Measurements from ENCODE around the gene EDRF1. TPM values are rescaled to one million over a fixed set of nuclear protein-coding genes. Genes with fewer than 3 reads are reported as not detected.
A peak's percentile ranks its signal among the peaks of the same experiment; 100 is the strongest.

The EDRF1 gene
- total and polyA plus RNA-seq, 10 of the 15 experiments (the other 5 are each of a cell fraction or from before 2014, with no cell fraction given), result 16.8 to 99.7 (median 42.9) TPM

GRCh38 chr10:125707541-125708468 is 11.7 kb upstream of the EDRF1 start:
- Histone ChIP-seq H3K79me2 (ENCODE audit: control insufficient read depth, insufficient read depth, low read length) (no peaks in the 10 kb centered on the region), H2AFZ (ENCODE audit: control insufficient read depth, low read depth, low read length) (no peak overlapping the region), H3K9ac (ENCODE audit: control insufficient read depth, insufficient read depth, low read length) (no peak overlapping the region), H3K27me3 (replicated peaks in 1 of 2; ENCODE audit: control insufficient read depth in 2 of 2, insufficient read depth in 2 of 2, low read length in 1 of 2) (no peaks in the 10 kb centered on the region), H3K9me3 (replicated peaks; ENCODE audit: control insufficient read depth, insufficient read depth, low read length) (no peaks in the 10 kb centered on the region), H3K4me2 (ENCODE audit: control insufficient read depth, insufficient read depth) (no peak overlapping the region), H3K27ac (ENCODE audit: control insufficient read depth, insufficient read depth) (no peak overlapping the region), H3K36me3 (ENCODE audit: control insufficient read depth in 2 of 2, insufficient read depth in 2 of 2, low read length in 1 of 2) (no peaks in the 10 kb centered on the region), H3K4me1 (ENCODE audit: control insufficient read depth, insufficient read depth, low read length) (no peaks in the 10 kb centered on the region), H3K4me3 (no peak overlapping the region), H4K20me1 (ENCODE audit: control insufficient read depth, insufficient read depth) (no peaks in the 10 kb centered on the region)
- ATAC-seq (peak; percentile 66), FAIRE-seq (no peak), DNase-seq (ENCODE audit: low read depth, low spot score) (no peak)
- BruUV-seq (replicated peaks), result no TSS peak
- RAD21 ChIA-PET (ENCODE audit: unreplicated experiment), result interaction anchor here (1.5 to 1.7 kb wide), 2 partner anchors 12 to 16 kb away, joined by 4 to 7 read pairs; partner anchors contain the start of gene EDRF1
- POLR2A ChIA-PET, result interaction anchor here (1.2 kb wide), 1 partner anchor 16 kb away, joined by 3 read pairs; no protein-coding TSS in a partner anchor
- TF ChIP-seq ELK1 (IDR thresholded peaks at IDR 0.05; ENCODE audit: low read depth, low read length) (no peak), CBX3 (IDR thresholded peaks at IDR 0.05; ENCODE audit: borderline replicate concordance, low read depth) (no peak), NKRF (conservative IDR thresholded peaks at IDR 0.05) (no peak), JUNB (IDR thresholded peaks at IDR 0.05) (no peak)
- SMC1A ChIA-PET (ENCODE audit: uncharacterized antibody, unreplicated experiment), result interaction anchor here (1.3 to 1.4 kb wide), 2 partner anchors 15 to 16 kb away, joined by 4 to 5 read pairs; no protein-coding TSS in a partner anchor
- intact Hi-C loops (cut with micrococcal nuclease; ENCODE audit: unreplicated experiment) (no loop called here), in situ Hi-C loops (cut with MboI) (loop anchor here (10.0 kb wide), 1 partner anchor 337 kb away; no protein-coding TSS in a partner anchor)
- CTCF ChIA-PET, result interaction anchor here (1.1 kb wide), 1 partner anchor 16 kb away, joined by 3 read pairs; no protein-coding TSS in a partner anchor
- 30% methylated on average over 6 of the region's 6 CpGs for WGBS (ENCODE audit: insufficient coverage, insufficient replicate concordance, low lambda C conversion rate, missing lambda C conversion rate)

Measured in GM12878 (cell line).